WTC11 (cell line): ENCODE data around the gene CLMP. TPM values are rescaled to one million over a fixed set of nuclear protein-coding genes. Genes with fewer than 3 reads are reported as not detected.
"Not testable (repeated sequence)": the region's sequence is repeated elsewhere in the genome, so short reads cannot be mapped to it uniquely, and the experiment has no call there.

Experiments
- ATAC-seq: fragments of 200-7000 bp; cut with Tn5 transposase; 2 replicates; pipeline ENCODE4 v1.10.0; 2021; ENCODE audit warnings: mild to moderate bottlenecking, moderate library complexity
- CTCF ChIA-PET: fragments of 300-600 bp; sonication (Branson Sonifier 250); formaldehyde crosslinking; loops from one replicate; lab custom pipeline; 2021; ENCODE audit warnings: antibody characterized with exemption; lab: Charles Lee
- POLR2A ChIA-PET: fragments of 350-600 bp; sonication (Branson Sonifier 250); formaldehyde crosslinking; loops from one replicate; lab custom pipeline; 2021; ENCODE audit warnings: antibody characterized with exemption; lab: Charles Lee
- DNase-seq: peaks from one replicate; pipeline ENCODE4 v3.0.0; 2021; ENCODE audit warnings: low spot score
- H3K27ac Mint-ChIP-seq: 2 replicates; pipeline ENCODE4 v1.8.0; 2021; ENCODE audit warnings: mixed read lengths
- H3K27me3 Mint-ChIP-seq: 2 replicates; pipeline ENCODE4 v1.8.0; 2021; ENCODE audit warnings: low read depth, mild to moderate bottlenecking, moderate library complexity, mixed read lengths
- H3K36me3 Mint-ChIP-seq: 2 replicates; pipeline ENCODE4 v1.8.0; 2021; ENCODE audit warnings: mixed read lengths
- H3K4me1 Mint-ChIP-seq: 2 replicates; pipeline ENCODE4 v1.8.0; 2022; ENCODE audit warnings: mixed read lengths
- H3K4me3 Mint-ChIP-seq: 2 replicates; pipeline ENCODE4 v1.8.0; 2021; ENCODE audit warnings: mild to moderate bottlenecking, moderate library complexity, mixed read lengths
- H3K9me3 Mint-ChIP-seq: 2 replicates; pipeline ENCODE4 v1.8.0; 2021; ENCODE audit warnings: mixed read lengths
- CREM ChIP-seq: sonication (generic); formaldehyde crosslinking; IDR thresholded peaks from 2 replicates; pipeline ENCODE4 v1.8.1; 2022; ENCODE audit warnings: mild to moderate bottlenecking, missing genetic modification reagents, moderate library complexity
- EMX1 ChIP-seq: fragments of 250-450 bp; sonication (Bioruptor Pico); IDR thresholded peaks from 2 replicates; pipeline ENCODE4 v1.8.0; 2021; ENCODE audit warnings: mild to moderate bottlenecking
- ETV6 ChIP-seq: sonication (generic); formaldehyde crosslinking; IDR thresholded peaks from 2 replicates; pipeline ENCODE4 v1.8.1; 2022; ENCODE audit warnings: mild to moderate bottlenecking, missing genetic modification reagents
- FOXJ3 ChIP-seq: sonication (generic); formaldehyde crosslinking; IDR thresholded peaks from 2 replicates; pipeline ENCODE4 v1.9.0; 2021; ENCODE audit warnings: missing genetic modification reagents, mild to moderate bottlenecking, borderline replicate concordance
- HMGA2 ChIP-seq: fragments of 250-450 bp; sonication (Bioruptor Pico); IDR thresholded peaks from 2 replicates; pipeline ENCODE4 v1.4.0; 2021; ENCODE audit warnings: mild to moderate bottlenecking, moderate library complexity
- MXD4 ChIP-seq: fragments of 250-450 bp; sonication (Bioruptor Pico); IDR thresholded peaks from 2 replicates; pipeline ENCODE4 v1.8.0; 2021; ENCODE audit warnings: mild to moderate bottlenecking, moderate library complexity, borderline replicate concordance
- NR1H2 ChIP-seq: sonication (generic); formaldehyde crosslinking; IDR thresholded peaks from 2 replicates; pipeline ENCODE4 v1.9.0; 2021; ENCODE audit warnings: mild to moderate bottlenecking, moderate library complexity, missing genetic modification reagents
- NR3C1 ChIP-seq: sonication (generic); formaldehyde crosslinking; conservative IDR thresholded peaks from 2 replicates; pipeline ENCODE4 v1.8.1; 2023; ENCODE audit warnings: low read depth, mild to moderate bottlenecking, missing genetic modification reagents
- ZNF121 ChIP-seq: sonication (generic); formaldehyde crosslinking; IDR thresholded peaks from 2 replicates; pipeline ENCODE4 v1.8.0; 2023; ENCODE audit warnings: missing genetic modification reagents
- ZNF219 ChIP-seq: sonication (generic); formaldehyde crosslinking; IDR thresholded peaks from 2 replicates; pipeline ENCODE4 v1.8.0; 2023; ENCODE audit warnings: missing genetic modification reagents, mild to moderate bottlenecking, borderline replicate concordance
- total RNA-seq: library from RNA; stranded (reverse); gene quantifications from 3 replicates; pipeline ENCODE4 v1.2.3, GENCODE V29; 2021
- TF ChIP-seq, protein P1 (sequence below): fragments of 250-450 bp; sonication (Bioruptor Pico); IDR thresholded peaks from 2 replicates; pipeline ENCODE4 v1.9.0; 2021; ENCODE audit warnings: mild to moderate bottlenecking, borderline replicate concordance
- TF ChIP-seq, protein P2 (sequence below): sonication (generic); formaldehyde crosslinking; IDR thresholded peaks from 2 replicates; pipeline ENCODE4 v1.8.1; 2023; ENCODE audit warnings: mild to moderate bottlenecking, missing genetic modification reagents
- TF ChIP-seq, protein P3 (sequence below): fragments of 250-450 bp; sonication (Bioruptor Pico); conservative IDR thresholded peaks from 2 replicates; pipeline ENCODE4 v1.9.0; 2021; ENCODE audit warnings: mild to moderate bottlenecking
- TF ChIP-seq, protein P4 (sequence below): fragments of 250-450 bp; sonication (Bioruptor Pico); IDR thresholded peaks from 2 replicates; pipeline ENCODE4 v2.1.2; 2022; ENCODE audit warnings: mild to moderate bottlenecking, moderate library complexity
- TF ChIP-seq, protein P5 (sequence below): sonication (generic); formaldehyde crosslinking; IDR thresholded peaks from 2 replicates; pipeline ENCODE4 v1.8.1; 2023; ENCODE audit warnings: mild to moderate bottlenecking, missing genetic modification reagents, borderline replicate concordance

The CLMP gene
- total RNA-seq, 1 experiment from 2014 or later, result 20.0 TPM

DNA sequence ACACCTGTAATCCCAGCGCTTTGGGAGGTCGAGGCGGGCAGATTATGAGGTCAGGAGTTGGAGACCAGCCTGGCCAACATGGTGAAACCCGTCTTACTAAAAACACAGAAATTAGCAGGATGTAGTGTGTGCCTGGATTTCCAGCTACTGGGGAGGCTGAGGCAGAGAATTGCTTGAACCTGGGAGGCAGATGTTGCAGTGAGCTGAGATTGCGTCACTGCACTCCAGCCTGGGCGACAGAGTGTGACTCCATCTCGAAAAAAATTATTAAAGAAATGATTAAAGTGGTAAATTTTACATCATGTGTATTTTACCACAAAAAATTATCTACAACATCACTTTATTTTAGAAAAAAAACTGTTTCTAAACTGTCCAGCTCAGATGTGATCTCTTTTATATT, 11.0 kb upstream of the CLMP start:
- H3K27me3 Mint-ChIP-seq, DNase-seq, H3K27ac Mint-ChIP-seq, H3K36me3 Mint-ChIP-seq, H3K4me3 Mint-ChIP-seq, ATAC-seq, POLR2A ChIA-PET, H3K9me3 Mint-ChIP-seq: not testable (repeated sequence)
- CTCF ChIA-PET, result interaction anchor here (1.4 to 1.7 kb wide), 2 partner anchors 29 to 55 kb away, joined by 5 read pairs; no protein-coding TSS in a partner anchor
- peaks cover 35% of the 10 kb centered on the region for H3K4me1 Mint-ChIP-seq

DNA sequence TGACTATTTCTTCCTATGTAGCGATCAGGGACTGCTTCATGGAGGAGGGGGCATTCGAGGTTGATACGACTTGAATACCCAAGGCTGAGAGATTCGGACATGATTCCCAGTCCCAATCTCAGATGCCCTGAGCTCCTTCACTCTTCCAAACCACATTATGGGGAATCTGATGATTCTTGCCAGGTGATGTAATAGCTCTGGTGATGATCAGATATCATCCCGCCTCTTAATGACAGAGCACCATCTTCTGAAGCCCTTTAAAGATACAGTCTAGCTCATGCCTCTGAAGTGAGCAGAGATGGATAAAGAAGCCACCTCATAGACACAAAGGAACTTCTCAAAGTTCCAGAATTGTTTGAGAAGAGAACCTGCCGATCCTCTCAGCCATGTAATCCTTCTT, 8.9 kb upstream of the CLMP start:
- peaks cover 28% of the 10 kb centered on the region for H3K4me1 Mint-ChIP-seq
- no peaks in the 10 kb centered on the region for H3K9me3 Mint-ChIP-seq
- no peaks in the 10 kb centered on the region for H3K36me3 Mint-ChIP-seq
- ATAC-seq, result no peak
- DNase-seq, result no peak
- no peak for TF ChIP-seq HMGA2
- TF ChIP-seq, protein P1, sequence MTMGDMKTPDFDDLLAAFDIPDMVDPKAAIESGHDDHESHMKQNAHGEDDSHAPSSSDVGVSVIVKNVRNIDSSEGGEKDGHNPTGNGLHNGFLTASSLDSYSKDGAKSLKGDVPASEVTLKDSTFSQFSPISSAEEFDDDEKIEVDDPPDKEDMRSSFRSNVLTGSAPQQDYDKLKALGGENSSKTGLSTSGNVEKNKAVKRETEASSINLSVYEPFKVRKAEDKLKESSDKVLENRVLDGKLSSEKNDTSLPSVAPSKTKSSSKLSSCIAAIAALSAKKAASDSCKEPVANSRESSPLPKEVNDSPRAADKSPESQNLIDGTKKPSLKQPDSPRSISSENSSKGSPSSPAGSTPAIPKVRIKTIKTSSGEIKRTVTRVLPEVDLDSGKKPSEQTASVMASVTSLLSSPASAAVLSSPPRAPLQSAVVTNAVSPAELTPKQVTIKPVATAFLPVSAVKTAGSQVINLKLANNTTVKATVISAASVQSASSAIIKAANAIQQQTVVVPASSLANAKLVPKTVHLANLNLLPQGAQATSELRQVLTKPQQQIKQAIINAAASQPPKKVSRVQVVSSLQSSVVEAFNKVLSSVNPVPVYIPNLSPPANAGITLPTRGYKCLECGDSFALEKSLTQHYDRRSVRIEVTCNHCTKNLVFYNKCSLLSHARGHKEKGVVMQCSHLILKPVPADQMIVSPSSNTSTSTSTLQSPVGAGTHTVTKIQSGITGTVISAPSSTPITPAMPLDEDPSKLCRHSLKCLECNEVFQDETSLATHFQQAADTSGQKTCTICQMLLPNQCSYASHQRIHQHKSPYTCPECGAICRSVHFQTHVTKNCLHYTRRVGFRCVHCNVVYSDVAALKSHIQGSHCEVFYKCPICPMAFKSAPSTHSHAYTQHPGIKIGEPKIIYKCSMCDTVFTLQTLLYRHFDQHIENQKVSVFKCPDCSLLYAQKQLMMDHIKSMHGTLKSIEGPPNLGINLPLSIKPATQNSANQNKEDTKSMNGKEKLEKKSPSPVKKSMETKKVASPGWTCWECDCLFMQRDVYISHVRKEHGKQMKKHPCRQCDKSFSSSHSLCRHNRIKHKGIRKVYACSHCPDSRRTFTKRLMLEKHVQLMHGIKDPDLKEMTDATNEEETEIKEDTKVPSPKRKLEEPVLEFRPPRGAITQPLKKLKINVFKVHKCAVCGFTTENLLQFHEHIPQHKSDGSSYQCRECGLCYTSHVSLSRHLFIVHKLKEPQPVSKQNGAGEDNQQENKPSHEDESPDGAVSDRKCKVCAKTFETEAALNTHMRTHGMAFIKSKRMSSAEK, result no peak
- no peak for TF ChIP-seq FOXJ3 (CRISPR knock-in tag)
- no peak for TF ChIP-seq EMX1 (CRISPR knock-in tag)
- TF ChIP-seq MXD4 (CRISPR knock-in tag), result no peak
- TF ChIP-seq NR3C1 (CRISPR knock-in tag), result no peak
- no peak for TF ChIP-seq ETV6 (CRISPR knock-in tag)
- TF ChIP-seq, protein P2, sequence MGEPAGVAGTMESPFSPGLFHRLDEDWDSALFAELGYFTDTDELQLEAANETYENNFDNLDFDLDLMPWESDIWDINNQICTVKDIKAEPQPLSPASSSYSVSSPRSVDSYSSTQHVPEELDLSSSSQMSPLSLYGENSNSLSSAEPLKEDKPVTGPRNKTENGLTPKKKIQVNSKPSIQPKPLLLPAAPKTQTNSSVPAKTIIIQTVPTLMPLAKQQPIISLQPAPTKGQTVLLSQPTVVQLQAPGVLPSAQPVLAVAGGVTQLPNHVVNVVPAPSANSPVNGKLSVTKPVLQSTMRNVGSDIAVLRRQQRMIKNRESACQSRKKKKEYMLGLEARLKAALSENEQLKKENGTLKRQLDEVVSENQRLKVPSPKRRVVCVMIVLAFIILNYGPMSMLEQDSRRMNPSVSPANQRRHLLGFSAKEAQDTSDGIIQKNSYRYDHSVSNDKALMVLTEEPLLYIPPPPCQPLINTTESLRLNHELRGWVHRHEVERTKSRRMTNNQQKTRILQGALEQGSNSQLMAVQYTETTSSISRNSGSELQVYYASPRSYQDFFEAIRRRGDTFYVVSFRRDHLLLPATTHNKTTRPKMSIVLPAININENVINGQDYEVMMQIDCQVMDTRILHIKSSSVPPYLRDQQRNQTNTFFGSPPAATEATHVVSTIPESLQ, result no peak
- TF ChIP-seq, protein P3, sequence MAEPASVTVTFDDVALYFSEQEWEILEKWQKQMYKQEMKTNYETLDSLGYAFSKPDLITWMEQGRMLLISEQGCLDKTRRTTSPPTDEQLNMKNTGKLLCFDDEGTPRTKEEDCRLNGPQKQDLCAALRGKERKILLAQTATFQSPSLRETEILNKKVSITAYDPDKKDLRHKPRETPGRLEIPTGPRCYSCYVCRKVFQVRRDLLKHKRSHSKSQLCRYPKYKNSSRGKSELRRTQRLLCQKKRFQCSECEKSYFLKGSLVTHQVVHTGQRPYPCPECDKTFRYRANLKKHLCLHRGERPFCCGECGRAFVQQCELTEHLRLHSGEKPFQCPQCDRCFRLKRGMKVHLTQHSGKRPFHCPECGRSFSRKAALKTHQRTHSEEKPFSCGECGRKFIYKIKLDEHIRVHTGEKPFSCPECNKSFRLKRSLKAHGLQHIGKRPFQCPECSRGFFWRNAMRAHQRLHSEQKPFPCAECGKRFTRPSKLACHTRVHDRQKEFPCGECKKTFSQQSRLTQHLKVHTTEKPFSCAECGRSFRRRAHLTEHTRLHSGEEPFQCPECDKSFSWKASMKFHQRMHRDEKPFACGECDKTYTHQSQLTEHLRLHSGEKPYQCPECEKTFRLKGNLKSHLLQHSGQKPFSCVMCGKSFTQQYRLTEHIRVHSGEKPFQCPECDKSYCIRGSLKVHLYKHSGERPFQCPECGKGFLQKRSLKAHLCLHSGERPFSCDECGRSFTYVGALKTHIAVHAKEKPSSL (CRISPR knock-in tag), result no peak
- no peak for TF ChIP-seq ZNF121 (CRISPR knock-in tag)
- TF ChIP-seq, protein P4, sequence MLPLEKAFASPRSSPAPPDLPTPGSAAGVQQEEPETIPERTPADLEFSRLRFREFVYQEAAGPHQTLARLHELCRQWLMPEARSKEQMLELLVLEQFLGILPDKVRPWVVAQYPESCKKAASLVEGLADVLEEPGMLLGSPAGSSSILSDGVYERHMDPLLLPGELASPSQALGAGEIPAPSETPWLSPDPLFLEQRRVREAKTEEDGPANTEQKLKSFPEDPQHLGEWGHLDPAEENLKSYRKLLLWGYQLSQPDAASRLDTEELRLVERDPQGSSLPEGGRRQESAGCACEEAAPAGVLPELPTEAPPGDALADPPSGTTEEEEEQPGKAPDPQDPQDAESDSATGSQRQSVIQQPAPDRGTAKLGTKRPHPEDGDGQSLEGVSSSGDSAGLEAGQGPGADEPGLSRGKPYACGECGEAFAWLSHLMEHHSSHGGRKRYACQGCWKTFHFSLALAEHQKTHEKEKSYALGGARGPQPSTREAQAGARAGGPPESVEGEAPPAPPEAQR (CRISPR knock-in tag), result no peak
- TF ChIP-seq ZNF219 (CRISPR knock-in tag), result no peak
- H3K27ac Mint-ChIP-seq, result no peak overlapping the region
- peaks cover 12% of the 10 kb centered on the region for H3K27me3 Mint-ChIP-seq
- ChIA-PET CTCF (interaction anchor here (2.2 kb wide), 1 partner anchor 31 kb away, joined by 13 read pairs; no protein-coding TSS in a partner anchor), POLR2A (no interaction called here)
- H3K4me3 Mint-ChIP-seq, result no peak overlapping the region

DNA sequence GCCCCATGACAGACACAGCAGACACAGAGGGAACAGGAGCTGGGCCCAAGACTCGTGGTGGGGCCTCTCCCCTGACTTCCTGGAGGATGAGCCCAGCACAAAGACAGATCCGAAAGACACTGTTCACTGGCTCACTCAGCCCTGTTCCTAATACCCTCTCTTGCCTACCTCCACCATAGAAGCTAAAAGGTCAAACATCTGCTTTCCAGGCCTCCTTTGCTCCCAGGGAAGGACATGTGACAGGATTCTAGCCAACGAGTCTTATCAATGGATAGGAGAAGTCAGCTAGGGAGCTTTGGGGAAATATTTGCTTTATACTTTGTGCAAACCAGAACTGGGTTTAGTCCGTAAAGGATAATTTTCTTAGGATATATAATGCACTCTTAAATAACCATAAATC, 8.4 kb upstream of the CLMP start:
- Mint-ChIP-seq H3K4me3 (no peak overlapping the region), H3K27me3 (peaks cover 14% of the 10 kb centered on the region), H3K9me3 (no peaks in the 10 kb centered on the region), H3K36me3 (no peaks in the 10 kb centered on the region), H3K4me1 (peaks cover 29% of the 10 kb centered on the region), H3K27ac (no peak overlapping the region)
- POLR2A ChIA-PET, result no interaction called here
- CTCF ChIA-PET, result interaction anchor here (0.9 to 2.2 kb wide), 2 partner anchors 9 to 32 kb away, joined by 3 to 13 read pairs; no protein-coding TSS in a partner anchor
- ATAC-seq, result no peak
- DNase-seq, result no peak
- TF ChIP-seq NR1H2 (CRISPR knock-in tag) (no peak), CREM (CRISPR knock-in tag) (no peak)
- TF ChIP-seq, protein P2, result no peak
- TF ChIP-seq, protein P5, sequence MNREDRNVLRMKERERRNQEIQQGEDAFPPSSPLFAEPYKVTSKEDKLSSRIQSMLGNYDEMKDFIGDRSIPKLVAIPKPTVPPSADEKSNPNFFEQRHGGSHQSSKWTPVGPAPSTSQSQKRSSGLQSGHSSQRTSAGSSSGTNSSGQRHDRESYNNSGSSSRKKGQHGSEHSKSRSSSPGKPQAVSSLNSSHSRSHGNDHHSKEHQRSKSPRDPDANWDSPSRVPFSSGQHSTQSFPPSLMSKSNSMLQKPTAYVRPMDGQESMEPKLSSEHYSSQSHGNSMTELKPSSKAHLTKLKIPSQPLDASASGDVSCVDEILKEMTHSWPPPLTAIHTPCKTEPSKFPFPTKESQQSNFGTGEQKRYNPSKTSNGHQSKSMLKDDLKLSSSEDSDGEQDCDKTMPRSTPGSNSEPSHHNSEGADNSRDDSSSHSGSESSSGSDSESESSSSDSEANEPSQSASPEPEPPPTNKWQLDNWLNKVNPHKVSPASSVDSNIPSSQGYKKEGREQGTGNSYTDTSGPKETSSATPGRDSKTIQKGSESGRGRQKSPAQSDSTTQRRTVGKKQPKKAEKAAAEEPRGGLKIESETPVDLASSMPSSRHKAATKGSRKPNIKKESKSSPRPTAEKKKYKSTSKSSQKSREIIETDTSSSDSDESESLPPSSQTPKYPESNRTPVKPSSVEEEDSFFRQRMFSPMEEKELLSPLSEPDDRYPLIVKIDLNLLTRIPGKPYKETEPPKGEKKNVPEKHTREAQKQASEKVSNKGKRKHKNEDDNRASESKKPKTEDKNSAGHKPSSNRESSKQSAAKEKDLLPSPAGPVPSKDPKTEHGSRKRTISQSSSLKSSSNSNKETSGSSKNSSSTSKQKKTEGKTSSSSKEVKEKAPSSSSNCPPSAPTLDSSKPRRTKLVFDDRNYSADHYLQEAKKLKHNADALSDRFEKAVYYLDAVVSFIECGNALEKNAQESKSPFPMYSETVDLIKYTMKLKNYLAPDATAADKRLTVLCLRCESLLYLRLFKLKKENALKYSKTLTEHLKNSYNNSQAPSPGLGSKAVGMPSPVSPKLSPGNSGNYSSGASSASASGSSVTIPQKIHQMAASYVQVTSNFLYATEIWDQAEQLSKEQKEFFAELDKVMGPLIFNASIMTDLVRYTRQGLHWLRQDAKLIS (CRISPR knock-in tag), result no peak
